Measurements from ENCODE around the gene ECHDC3. TPM values are rescaled to one million over a fixed set of nuclear protein-coding genes. Genes with fewer than 3 reads are reported as not detected.

ECHDC3 gene
- total RNA-seq: 8.3 TPM
- 10 to 100 TPM in 2 of 8 donors, 1 to 10 TPM in 6; 5.8 to 12.7 (median 8.7) TPM for polyA plus RNA-seq (ENCODE audit: insufficient read depth in 1 of 8, insufficient read length in 8 of 8, low replicate concordance in 1 of 8)
- long read RNA-seq, donor 1: 0 reads
- long read RNA-seq, donor 2: 0 reads
- long read RNA-seq, donor 3, transcript ECHDC3-201 (5 exons, 1,649 nt): major isoform, 10 of 10 reads
- long read RNA-seq, donor 3, partial matches to known transcripts: 0 of 10 reads
- long read RNA-seq, donor 3, other reads (novel, unspliced or antisense): 0 of 10 reads
- long read RNA-seq, donor 4, partial matches to known transcripts: 0 of 2 reads
- long read RNA-seq, donor 4, other reads (novel, unspliced or antisense): 0 of 2 reads
- long read RNA-seq, donor 5, transcript ECHDC3-201 (5 exons, 1,649 nt): major isoform, 9 of 9 reads
- long read RNA-seq, donor 5, partial matches to known transcripts: 0 of 9 reads
- long read RNA-seq, donor 5, other reads (novel, unspliced or antisense): 0 of 9 reads
- long read RNA-seq, donor 6, transcript ECHDC3-201 (5 exons, 1,649 nt): major isoform, 11 of 11 reads
- long read RNA-seq, donor 6, partial matches to known transcripts: 0 of 11 reads
- long read RNA-seq, donor 6, other reads (novel, unspliced or antisense): 0 of 11 reads
- long read RNA-seq, donor 7, partial matches to known transcripts: 0 of 4 reads
- long read RNA-seq, donor 7, other reads (novel, unspliced or antisense): 0 of 4 reads
- long read RNA-seq, donor 8, partial matches to known transcripts: 0 of 3 reads
- long read RNA-seq, donor 8, other reads (novel, unspliced or antisense): 0 of 3 reads
- long read RNA-seq, donor 9, transcript ECHDC3-201 (5 exons, 1,649 nt): major isoform, 6 of 6 reads
- long read RNA-seq, donor 9, partial matches to known transcripts: 0 of 6 reads
- long read RNA-seq, donor 9, other reads (novel, unspliced or antisense): 0 of 6 reads
- long read RNA-seq, donor 10, partial matches to known transcripts: 0 of 4 reads
- long read RNA-seq, donor 10, other reads (novel, unspliced or antisense): 0 of 4 reads
- long read RNA-seq, donor 11, transcript ECHDC3-201 (5 exons, 1,649 nt): major isoform, 7 of 7 reads
- long read RNA-seq, donor 11, partial matches to known transcripts: 0 of 7 reads
- long read RNA-seq, donor 11, other reads (novel, unspliced or antisense): 0 of 7 reads

GRCh38 chr10:11742009-11742778 is at the start of gene ECHDC3:
ECHDC3 (plus strand) TSS chr10:11742382; CDS start chr10:11742577, 195 bp downstream.
- WGBS (ENCODE audit: insufficient coverage): 2% methylated on average over 76 of the region's 93 CpGs
- peaks cover 6% of the 10 kb centered on the region for H3K36me3 ChIP-seq (ENCODE audit: control insufficient read depth, insufficient read depth, low read length)
- H3K4me3 ChIP-seq (ENCODE audit: low read length): peak within 1 kb of the TSS; percentile 65
- peak within 1 kb of the TSS; percentile 42 for H3K27ac ChIP-seq (ENCODE audit: low read length)
- H3K4me1 ChIP-seq (ENCODE audit: control insufficient read depth, insufficient read depth, low read length): peaks cover 13% of the 10 kb centered on the region
- no peaks in the 10 kb centered on the region for H3K9me3 ChIP-seq (replicated peaks; ENCODE audit: control insufficient read depth, low read depth, low read length)
- DNase-seq: no peak
- H3K27me3 ChIP-seq (ENCODE audit: control insufficient read depth, insufficient read depth, low read length): peaks cover 2% of the 10 kb centered on the region

- Histone ChIP-seq H3K4me3 (ENCODE audit: low read length) (no peak overlapping the region), H3K27me3 (ENCODE audit: control insufficient read depth, insufficient read depth, low read length) (peaks cover 4% of the 10 kb centered on the region), H3K27ac (ENCODE audit: low read length) (no peak overlapping the region), H3K4me1 (ENCODE audit: control insufficient read depth, insufficient read depth, low read length) (peaks cover 19% of the 10 kb centered on the region), H3K9me3 (replicated peaks; ENCODE audit: control insufficient read depth, low read depth, low read length) (no peaks in the 10 kb centered on the region), H3K36me3 (ENCODE audit: control insufficient read depth, insufficient read depth, low read length) (no peaks in the 10 kb centered on the region)
- WGBS (ENCODE audit: insufficient coverage): 100% methylated on average over 5 of the region's 7 CpGs
- no peak for DNase-seq
Measured at GRCh38 chr10:11693376-11693775, 48.8 kb upstream of the ECHDC3 start.

- no peaks in the 10 kb centered on the region for H3K36me3 ChIP-seq (ENCODE audit: control insufficient read depth, insufficient read depth, low read length)
- no peak overlapping the region for H3K27ac ChIP-seq (ENCODE audit: low read length)
- H3K4me1 ChIP-seq (ENCODE audit: control insufficient read depth, insufficient read depth, low read length): peaks cover 7% of the 10 kb centered on the region
- H3K9me3 ChIP-seq (replicated peaks; ENCODE audit: control insufficient read depth, low read depth, low read length): no peaks in the 10 kb centered on the region
- peaks cover 4% of the 10 kb centered on the region for H3K27me3 ChIP-seq (ENCODE audit: control insufficient read depth, insufficient read depth, low read length)
- H3K4me3 ChIP-seq (ENCODE audit: low read length): no peak overlapping the region
- peak; percentile 44 for DNase-seq
- 28% methylated on average over 2 of the region's 2 CpGs for WGBS (ENCODE audit: insufficient coverage)
Measured at GRCh38 chr10:11695779-11696178, 46.4 kb upstream of the ECHDC3 start.

- H3K27ac ChIP-seq (ENCODE audit: low read length): no peak overlapping the region
- peaks cover 7% of the 10 kb centered on the region for H3K4me1 ChIP-seq (ENCODE audit: control insufficient read depth, insufficient read depth, low read length)
- peaks cover 2% of the 10 kb centered on the region for H3K27me3 ChIP-seq (ENCODE audit: control insufficient read depth, insufficient read depth, low read length)
- H3K36me3 ChIP-seq (ENCODE audit: control insufficient read depth, insufficient read depth, low read length): no peaks in the 10 kb centered on the region
- DNase-seq: no peak
- WGBS (ENCODE audit: insufficient coverage): 93% methylated on average over 4 of the region's 6 CpGs
- no peaks in the 10 kb centered on the region for H3K9me3 ChIP-seq (replicated peaks; ENCODE audit: control insufficient read depth, low read depth, low read length)
- no peak overlapping the region for H3K4me3 ChIP-seq (ENCODE audit: low read length)
Measured at GRCh38 chr10:11697718-11698527, 44.3 kb upstream of the ECHDC3 start.

- H3K27me3 ChIP-seq (ENCODE audit: control insufficient read depth, insufficient read depth, low read length): peaks cover 2% of the 10 kb centered on the region
- no peaks in the 10 kb centered on the region for H3K9me3 ChIP-seq (replicated peaks; ENCODE audit: control insufficient read depth, low read depth, low read length)
- H3K4me1 ChIP-seq (ENCODE audit: control insufficient read depth, insufficient read depth, low read length): peaks cover 7% of the 10 kb centered on the region
- H3K36me3 ChIP-seq (ENCODE audit: control insufficient read depth, insufficient read depth, low read length): no peaks in the 10 kb centered on the region
- no peak for DNase-seq
- 83% methylated on average over 2 of the region's 5 CpGs for WGBS (ENCODE audit: insufficient coverage)
- no peak overlapping the region for H3K27ac ChIP-seq (ENCODE audit: low read length)
- no peak overlapping the region for H3K4me3 ChIP-seq (ENCODE audit: low read length)
Measured at GRCh38 chr10:11698691-11699549, 43.3 kb upstream of the ECHDC3 start.

GRCh38 chr10:11699550-11700097 is 42.6 kb upstream of the ECHDC3 start:
- no peak for DNase-seq
- peaks cover 7% of the 10 kb centered on the region for H3K4me1 ChIP-seq (ENCODE audit: control insufficient read depth, insufficient read depth, low read length)
- H3K27me3 ChIP-seq (ENCODE audit: control insufficient read depth, insufficient read depth, low read length): peaks cover 2% of the 10 kb centered on the region
- WGBS (ENCODE audit: insufficient coverage): no CpG with 5 or more reads among the region's 14 CpGs
- no peak overlapping the region for H3K27ac ChIP-seq (ENCODE audit: low read length)
- H3K9me3 ChIP-seq (replicated peaks; ENCODE audit: control insufficient read depth, low read depth, low read length): no peaks in the 10 kb centered on the region
- H3K4me3 ChIP-seq (ENCODE audit: low read length): no peak overlapping the region
- H3K36me3 ChIP-seq (ENCODE audit: control insufficient read depth, insufficient read depth, low read length): no peaks in the 10 kb centered on the region

GRCh38 chr10:11700539-11700938 is 41.6 kb upstream of the ECHDC3 start:
- Histone ChIP-seq H3K27ac (ENCODE audit: low read length) (no peak overlapping the region), H3K4me1 (ENCODE audit: control insufficient read depth, insufficient read depth, low read length) (peaks cover 7% of the 10 kb centered on the region), H3K9me3 (replicated peaks; ENCODE audit: control insufficient read depth, low read depth, low read length) (no peaks in the 10 kb centered on the region), H3K36me3 (ENCODE audit: control insufficient read depth, insufficient read depth, low read length) (no peaks in the 10 kb centered on the region), H3K27me3 (ENCODE audit: control insufficient read depth, insufficient read depth, low read length) (peaks cover 2% of the 10 kb centered on the region), H3K4me3 (ENCODE audit: low read length) (no peak overlapping the region)
- DNase-seq: no peak
- 88% methylated on average over 4 of the region's 6 CpGs for WGBS (ENCODE audit: insufficient coverage)

GRCh38 chr10:11701451-11702095 is 40.6 kb upstream of the ECHDC3 start:
- no peaks in the 10 kb centered on the region for H3K9me3 ChIP-seq (replicated peaks; ENCODE audit: control insufficient read depth, low read depth, low read length)
- WGBS (ENCODE audit: insufficient coverage): 85% methylated on average over 5 of the region's 6 CpGs

More at GRCh38 chr10:11701451-11702095, 40.6 kb upstream of the ECHDC3 start:
- Histone ChIP-seq H3K27ac (ENCODE audit: low read length) (no peak overlapping the region), H3K36me3 (ENCODE audit: control insufficient read depth, insufficient read depth, low read length) (no peaks in the 10 kb centered on the region), H3K4me1 (ENCODE audit: control insufficient read depth, insufficient read depth, low read length) (no peaks in the 10 kb centered on the region), H3K27me3 (ENCODE audit: control insufficient read depth, insufficient read depth, low read length) (peaks cover 2% of the 10 kb centered on the region), H3K4me3 (ENCODE audit: low read length) (no peak overlapping the region)
- DNase-seq: no peak
